DOHH2 (cell line): ENCODE results near the gene OR10H2.

Experiments used
- H3F3A ChIP-seq: fragments of 200-600 bp; sonication (generic), shearing (Covaris generic); 2 replicates; pipeline ENCODE4 v1.6.0; 2016; ENCODE audit warnings: antibody characterized with exemption, mild to moderate bottlenecking; ENCODE audit not compliant: control insufficient read depth, insufficient read depth
- H3K27ac ChIP-seq: fragments of 200-600 bp; sonication (generic); 2 replicates; pipeline ENCODE4 v1.5.1; 2014; ENCODE audit warnings: low read depth, mild to moderate bottlenecking, low read length, moderate library complexity
- H3K27me3 ChIP-seq: fragments of 200-600 bp; sonication (generic); 2 replicates; pipeline ENCODE4 v1.6.1; 2014; ENCODE audit warnings: mild to moderate bottlenecking, low read length, mixed read lengths; ENCODE audit not compliant: control insufficient read depth
- H3K36me3 ChIP-seq: fragments of 200-600 bp; sonication (generic); 2 replicates; pipeline ENCODE4 v1.6.1; 2014; ENCODE audit warnings: mild to moderate bottlenecking, low read length, moderate library complexity, mixed read lengths; ENCODE audit not compliant: control insufficient read depth
- H3K4me1 ChIP-seq: fragments of 200-600 bp; sonication (generic); 2 replicates; pipeline ENCODE4 v1.6.1; 2014; ENCODE audit warnings: mild to moderate bottlenecking, low read length, mixed read lengths; ENCODE audit not compliant: control insufficient read depth
- H3K4me2 ChIP-seq: fragments of 200-600 bp; sonication (generic); 2 replicates; pipeline ENCODE4 v1.6.0; 2014; ENCODE audit warnings: mild to moderate bottlenecking, low read length, moderate library complexity
- H3K4me3 ChIP-seq: fragments of 200-600 bp; sonication (generic); 2 replicates; pipeline ENCODE4 v1.5.1; 2014; ENCODE audit warnings: mild to moderate bottlenecking, low read length, mixed read lengths
- H3K79me2 ChIP-seq: fragments of 200-600 bp; sonication (generic); 2 replicates; pipeline ENCODE4 v1.6.1; 2014; ENCODE audit warnings: mild to moderate bottlenecking, low read length, mixed read lengths; ENCODE audit not compliant: control insufficient read depth
- H3K9me2 ChIP-seq: fragments of 200-600 bp; sonication (generic); replicated peaks from 2 replicates; pipeline ENCODE4 v1.6.1; 2014; ENCODE audit warnings: mild to moderate bottlenecking, low read length, mixed read lengths; ENCODE audit not compliant: control insufficient read depth
- H3K9me3 ChIP-seq: fragments of 200-600 bp; sonication (generic); 2 replicates; pipeline ENCODE4 v1.6.1; 2014; ENCODE audit warnings: antibody characterized with exemption, low read length, mixed read lengths; ENCODE audit not compliant: control insufficient read depth, insufficient read depth
- H4K20me1 ChIP-seq: fragments of 200-600 bp; sonication (generic); 2 replicates; pipeline ENCODE4 v1.6.0; 2014; ENCODE audit warnings: low read depth, mild to moderate bottlenecking, antibody characterized with exemption, low read length, moderate library complexity; ENCODE audit not compliant: control insufficient read depth, insufficient read depth
- EZH2phosphoT487 ChIP-seq: fragments of 200-600 bp; sonication (generic); IDR thresholded peaks from 2 replicates; pipeline ENCODE4 v1.6.1; 2017; ENCODE audit warnings: borderline replicate concordance, mild to moderate bottlenecking, antibody characterized with exemption, low read length, moderate library complexity, mixed read lengths
- TF ChIP-seq, protein P1 (sequence below): fragments of 200-600 bp; sonication (generic); IDR thresholded peaks from one replicate; pipeline ENCODE4 v1.5.1; 2014; ENCODE audit warnings: antibody characterized with exemption, mild to moderate bottlenecking, low read depth, low read length; ENCODE audit not compliant: poor library complexity, severe bottlenecking

The OR10H2 gene

GRCh38 chr19:15701757-15702533 lies 25.9 kb upstream of the OR10H2 start:
- H3K27me3 ChIP-seq, result no peaks in the 10 kb centered on the region; the same call in 1 of the 2 replicates
- no peak overlapping the region for H3K27ac ChIP-seq
- no peaks in the 10 kb centered on the region for H3K9me2 ChIP-seq
- no peaks in the 10 kb centered on the region for H3K79me2 ChIP-seq
- H3F3A ChIP-seq, result no peaks in the 10 kb centered on the region
- H3K4me2 ChIP-seq, result no peak overlapping the region
- H3K9me3 ChIP-seq, result no peaks in the 10 kb centered on the region
- no peaks in the 10 kb centered on the region for H4K20me1 ChIP-seq
- no peaks in the 10 kb centered on the region for H3K36me3 ChIP-seq
- no peak for TF ChIP-seq EZH2phosphoT487
- TF ChIP-seq, protein P1, sequence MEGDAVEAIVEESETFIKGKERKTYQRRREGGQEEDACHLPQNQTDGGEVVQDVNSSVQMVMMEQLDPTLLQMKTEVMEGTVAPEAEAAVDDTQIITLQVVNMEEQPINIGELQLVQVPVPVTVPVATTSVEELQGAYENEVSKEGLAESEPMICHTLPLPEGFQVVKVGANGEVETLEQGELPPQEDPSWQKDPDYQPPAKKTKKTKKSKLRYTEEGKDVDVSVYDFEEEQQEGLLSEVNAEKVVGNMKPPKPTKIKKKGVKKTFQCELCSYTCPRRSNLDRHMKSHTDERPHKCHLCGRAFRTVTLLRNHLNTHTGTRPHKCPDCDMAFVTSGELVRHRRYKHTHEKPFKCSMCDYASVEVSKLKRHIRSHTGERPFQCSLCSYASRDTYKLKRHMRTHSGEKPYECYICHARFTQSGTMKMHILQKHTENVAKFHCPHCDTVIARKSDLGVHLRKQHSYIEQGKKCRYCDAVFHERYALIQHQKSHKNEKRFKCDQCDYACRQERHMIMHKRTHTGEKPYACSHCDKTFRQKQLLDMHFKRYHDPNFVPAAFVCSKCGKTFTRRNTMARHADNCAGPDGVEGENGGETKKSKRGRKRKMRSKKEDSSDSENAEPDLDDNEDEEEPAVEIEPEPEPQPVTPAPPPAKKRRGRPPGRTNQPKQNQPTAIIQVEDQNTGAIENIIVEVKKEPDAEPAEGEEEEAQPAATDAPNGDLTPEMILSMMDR, result no peak
- peaks cover 8% of the 10 kb centered on the region for H3K4me1 ChIP-seq
- H3K4me3 ChIP-seq, result no peak overlapping the region

DNA sequence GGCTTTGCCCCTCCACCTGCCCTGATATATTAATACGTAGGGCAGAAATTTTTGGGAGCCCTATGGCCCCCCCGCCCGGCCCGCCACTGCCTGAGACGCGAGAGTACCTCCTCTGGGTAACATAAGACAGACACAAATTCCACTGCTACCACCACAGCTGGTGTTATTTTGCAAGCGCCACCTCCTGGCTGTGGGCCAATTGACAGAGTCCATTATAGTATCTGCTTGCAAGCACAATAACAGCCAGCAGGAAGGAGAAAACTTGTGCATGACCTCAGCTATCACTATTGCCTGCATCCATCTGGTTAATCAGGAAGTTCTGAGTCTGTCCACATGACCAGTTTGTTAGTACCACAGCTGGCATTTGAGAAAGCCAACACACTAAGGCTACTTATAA lies 25.3 kb upstream of the OR10H2 start:
- Histone ChIP-seq H3F3A (no peaks in the 10 kb centered on the region), H3K79me2 (no peaks in the 10 kb centered on the region), H3K9me3 (no peaks in the 10 kb centered on the region), H3K27me3 (no peaks in the 10 kb centered on the region; the same call in 1 of the 2 replicates), H3K4me1 (peaks cover 5% of the 10 kb centered on the region), H3K4me2 (no peak overlapping the region), H3K4me3 (no peak overlapping the region), H3K36me3 (no peaks in the 10 kb centered on the region), H3K27ac (no peak overlapping the region), H3K9me2 (no peaks in the 10 kb centered on the region), H4K20me1 (no peaks in the 10 kb centered on the region)
- no peak for TF ChIP-seq EZH2phosphoT487
- TF ChIP-seq, protein P1, result peak; percentile 55

GRCh38 chr19:15714638-15715037 lies 13.2 kb upstream of the OR10H2 start:
- Histone ChIP-seq H3K79me2 (no peaks in the 10 kb centered on the region), H3K27ac (no peak overlapping the region), H4K20me1 (no peaks in the 10 kb centered on the region)

More at GRCh38 chr19:15714638-15715037, 13.2 kb upstream of the OR10H2 start:
- no peaks in the 10 kb centered on the region for H3K4me1 ChIP-seq
- no peaks in the 10 kb centered on the region for H3K9me2 ChIP-seq
- H3K9me3 ChIP-seq, result no peaks in the 10 kb centered on the region
- no peak overlapping the region for H3K4me2 ChIP-seq
- H3K4me3 ChIP-seq, result no peak overlapping the region
- H3F3A ChIP-seq, result no peaks in the 10 kb centered on the region
- TF ChIP-seq, protein P1, result no peak
- no peak for TF ChIP-seq EZH2phosphoT487
- no peaks in the 10 kb centered on the region for H3K36me3 ChIP-seq
- H3K27me3 ChIP-seq, result 0 out of 2 replicates have a peak, but pooled peaks cover 2% of the 10 kb centered on the region
